ENCODE results near the gene SCIN. TPM values are rescaled to one million over a fixed set of nuclear protein-coding genes. Genes with fewer than 3 reads are reported as not detected.
A peak's percentile ranks its signal among the peaks of the same experiment; 100 is the strongest.
"Not testable (repeated sequence)": the region's sequence is repeated elsewhere in the genome, so short reads cannot be mapped to it uniquely, and the experiment has no call there.

SCIN gene
- 1 to 10 TPM in 3 of 10 donors, under 1 TPM in 7; 0.28 to 1.4 (median 0.80) TPM for polyA plus RNA-seq (ENCODE audit: insufficient read length in 10 of 10)
- long read RNA-seq, donor 1 = 0 reads
- long read RNA-seq, donor 2 = 0 reads
- long read RNA-seq, donor 3 = 0 reads
- long read RNA-seq, donor 4 = 0 reads
- long read RNA-seq, donor 5 = 0 reads
- long read RNA-seq, donor 6 = 0 reads
- long read RNA-seq, donor 7 = 0 reads
- long read RNA-seq, donor 8 = 0 reads
- long read RNA-seq, donor 9 = 0 reads

DNA sequence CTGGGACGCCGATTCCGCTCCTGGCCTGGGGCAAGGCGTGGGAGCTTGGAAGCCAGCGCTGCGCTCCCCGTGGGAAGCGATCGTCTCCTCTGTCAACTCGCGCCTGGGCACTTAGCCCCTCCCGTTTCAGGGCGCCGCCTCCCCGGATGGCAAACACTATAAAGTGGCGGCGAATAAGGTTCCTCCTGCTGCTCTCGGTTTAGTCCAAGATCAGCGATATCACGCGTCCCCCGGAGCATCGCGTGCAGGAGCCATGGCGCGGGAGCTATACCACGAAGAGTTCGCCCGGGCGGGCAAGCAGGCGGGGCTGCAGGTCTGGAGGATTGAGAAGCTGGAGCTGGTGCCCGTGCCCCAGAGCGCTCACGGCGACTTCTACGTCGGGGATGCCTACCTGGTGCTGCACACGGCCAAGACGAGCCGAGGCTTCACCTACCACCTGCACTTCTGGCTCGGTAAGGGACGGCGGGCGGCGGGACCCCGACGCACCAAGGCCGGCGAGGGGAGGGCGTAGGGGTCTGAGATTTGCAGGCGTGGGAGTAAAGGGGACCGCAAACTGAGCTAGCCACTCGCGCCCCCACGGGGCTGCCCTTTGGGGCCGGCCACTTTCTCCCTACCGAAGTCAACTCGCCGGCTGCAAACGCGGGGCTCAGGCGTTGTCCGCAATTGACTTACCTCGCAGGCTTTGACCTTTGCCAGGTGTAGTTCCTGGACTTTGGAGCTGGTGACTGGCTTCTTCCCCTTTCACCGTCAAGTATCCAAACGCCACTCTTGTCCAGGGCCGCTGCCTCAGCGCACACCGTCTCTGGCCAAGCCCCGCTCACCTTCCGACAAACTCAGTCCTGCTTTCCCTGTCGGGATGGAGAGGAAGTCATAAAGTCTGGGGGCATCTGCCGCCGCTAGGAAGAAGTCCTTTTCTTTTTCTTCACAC is at the start of gene SCIN:
Gene SCIN, plus strand, starts transcription at position 187 of the 928 bp plus-strand sequence. Its CDS starts 67 bp downstream, at position 254.
- peak in 2 of 3 donors; percentile 15 to 58 for DNase-seq

DNA sequence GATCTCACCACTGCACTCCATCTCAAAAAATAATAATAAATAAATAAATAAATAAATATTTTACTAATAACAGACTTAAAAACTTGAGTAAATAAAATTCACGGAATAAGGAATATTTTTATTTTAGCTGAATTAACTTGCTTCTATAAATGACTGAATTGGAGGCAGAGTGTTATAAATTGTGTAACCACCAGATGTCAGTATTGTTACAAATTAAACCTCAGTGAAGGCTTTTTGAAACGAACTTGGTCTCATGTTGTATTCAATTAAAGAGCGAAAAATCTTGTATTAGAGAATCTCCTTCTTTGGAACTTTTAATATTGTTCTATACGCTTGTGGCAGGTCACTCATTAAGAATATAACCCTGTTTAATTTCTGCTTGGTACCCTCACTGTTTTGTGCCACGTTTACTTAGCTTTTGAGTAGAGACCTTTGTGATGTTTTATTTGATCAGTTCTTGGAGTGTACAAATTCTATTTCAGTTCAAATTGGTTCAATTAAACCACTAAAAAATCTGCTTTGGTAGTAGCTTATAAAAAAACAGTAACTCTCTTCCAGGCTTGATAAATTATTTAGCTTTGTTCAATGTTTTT is 45.6 kb upstream of the SCIN start:
- peak; percentile 38 to 68 (median 47) for DNase-seq

DNA sequence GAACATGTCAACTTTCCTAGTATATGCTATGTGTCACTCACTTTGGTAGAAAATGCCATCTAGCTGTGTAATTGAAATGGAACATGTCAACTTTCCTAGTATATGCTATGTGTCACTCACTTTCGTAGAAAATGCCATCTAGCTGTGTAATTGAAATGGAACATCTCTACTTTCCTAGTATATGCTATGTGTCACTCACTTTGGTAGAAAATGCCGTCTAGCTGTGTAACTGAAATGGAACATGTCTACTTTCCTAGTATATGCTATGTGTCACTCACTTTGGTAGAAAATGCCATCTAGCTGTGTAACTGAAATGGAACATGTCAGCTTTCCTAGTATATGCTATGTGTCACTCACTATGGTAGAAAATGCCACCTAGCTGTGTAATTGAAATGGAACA is 43.8 kb upstream of the SCIN start:
- not testable (repeated sequence) for DNase-seq

DNA sequence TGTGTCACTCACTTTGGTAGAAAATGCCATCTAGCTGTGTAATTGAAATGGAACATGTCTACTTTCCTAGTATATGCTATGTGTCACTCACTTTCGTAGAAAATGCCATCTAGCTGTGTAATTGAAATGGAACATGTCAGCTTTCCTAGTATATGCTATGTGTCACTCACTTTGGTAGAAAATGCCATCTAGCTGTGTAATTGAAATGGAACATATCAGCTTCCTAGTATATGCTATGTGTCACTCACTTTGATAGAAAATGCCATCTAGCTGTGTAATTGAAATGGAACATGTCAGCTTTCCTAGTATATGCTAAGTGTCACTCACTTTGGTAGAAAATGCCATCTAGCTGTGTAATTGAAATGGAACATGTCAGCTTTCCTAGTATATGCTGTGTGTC is 42.9 kb upstream of the SCIN start:
- not testable (repeated sequence) for DNase-seq

DNA sequence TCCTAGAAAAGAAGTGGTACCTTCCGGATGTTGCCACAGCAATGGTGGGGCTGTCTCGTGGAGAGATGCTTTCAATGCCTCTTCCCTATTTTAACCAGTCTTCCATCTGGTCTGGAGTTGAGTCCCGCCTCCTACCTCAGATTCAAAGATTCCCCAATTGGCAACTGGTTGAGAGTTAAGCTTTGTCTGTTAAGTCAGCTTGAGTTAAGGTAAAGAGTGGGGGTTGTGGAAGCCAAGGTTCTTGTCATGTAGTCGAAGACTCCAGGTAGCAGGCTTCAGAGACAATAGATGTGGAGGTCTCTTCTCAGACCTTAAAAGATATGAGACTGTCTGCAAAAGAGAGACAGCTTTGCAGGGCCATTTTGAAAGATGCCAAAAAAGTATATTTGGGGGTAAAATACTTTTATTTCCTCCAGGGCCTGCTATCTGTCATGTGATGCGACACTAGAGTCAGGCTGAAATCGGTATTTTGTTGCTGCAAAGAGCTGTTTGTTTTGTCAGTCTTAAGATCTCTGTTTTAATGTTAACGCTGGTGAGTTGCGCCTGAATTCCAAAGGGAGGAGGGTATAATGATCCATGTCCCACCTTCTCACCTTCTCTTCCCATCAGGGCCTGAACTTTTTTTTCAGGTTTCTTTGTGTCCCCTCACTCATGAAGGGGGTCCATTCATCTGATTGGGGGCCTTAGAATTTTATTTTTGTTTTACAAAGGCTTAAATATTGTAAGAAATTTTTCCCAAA is 40.4 kb upstream of the SCIN start:
- no peak for DNase-seq

DNA sequence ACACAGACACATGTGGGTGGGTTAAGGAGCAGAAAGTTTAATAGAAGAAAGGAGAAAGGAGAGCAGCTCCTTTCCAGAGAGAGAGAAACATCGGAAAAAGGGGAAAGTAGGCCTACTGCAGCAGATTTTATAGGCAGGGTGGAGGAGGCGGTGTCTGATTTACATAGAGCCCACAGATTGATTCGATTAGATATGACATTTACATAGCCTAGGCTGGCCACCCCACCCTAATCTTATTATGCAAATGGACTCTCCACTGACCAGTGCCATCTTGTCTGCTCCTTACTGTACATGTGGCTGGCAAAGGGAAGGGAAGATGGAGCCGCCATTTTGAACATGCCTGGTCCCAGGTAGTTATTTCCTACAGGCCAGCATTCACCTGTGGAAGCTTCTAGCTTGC is 38.7 kb upstream of the SCIN start:
- DNase-seq = no peak

DNA sequence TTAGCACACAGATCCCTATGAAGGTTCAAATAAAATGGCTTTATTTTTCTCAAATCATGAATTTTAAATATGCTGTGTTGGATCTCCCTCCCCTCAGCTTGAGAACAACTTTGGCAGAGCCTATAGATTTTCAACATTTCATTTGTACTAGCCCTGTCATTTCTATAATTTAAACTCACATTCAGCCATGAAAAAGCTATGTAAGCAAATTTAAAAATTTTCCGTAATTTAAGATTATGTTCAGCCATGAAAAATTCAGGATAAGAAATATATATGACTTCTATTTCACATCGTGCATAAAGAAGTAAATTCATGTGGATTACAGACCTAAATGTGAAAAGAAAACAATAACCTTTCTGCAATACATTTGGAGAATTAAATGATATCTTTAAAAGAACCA is 36.5 kb upstream of the SCIN start:
- DNase-seq = no peak

DNA sequence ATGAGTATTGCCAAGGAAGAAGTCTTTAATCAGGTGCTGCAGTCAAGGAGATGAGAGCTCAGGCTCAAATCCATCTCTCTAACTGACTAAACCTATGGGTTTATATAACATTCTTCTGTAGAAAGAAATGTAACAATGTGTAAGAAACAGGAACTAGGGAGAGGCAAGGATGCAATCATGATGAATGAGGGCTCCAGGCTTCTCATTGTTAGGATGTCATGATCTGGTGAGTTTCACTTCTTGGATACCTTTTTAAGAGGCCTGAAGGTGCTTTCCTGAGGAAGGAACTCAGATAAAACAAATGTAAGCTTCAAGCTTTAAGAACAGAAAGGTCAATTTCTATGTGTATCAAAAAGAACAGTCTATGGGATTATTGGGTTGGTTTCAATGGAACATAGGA is 30.8 kb upstream of the SCIN start:
- DNase-seq = no peak

DNA sequence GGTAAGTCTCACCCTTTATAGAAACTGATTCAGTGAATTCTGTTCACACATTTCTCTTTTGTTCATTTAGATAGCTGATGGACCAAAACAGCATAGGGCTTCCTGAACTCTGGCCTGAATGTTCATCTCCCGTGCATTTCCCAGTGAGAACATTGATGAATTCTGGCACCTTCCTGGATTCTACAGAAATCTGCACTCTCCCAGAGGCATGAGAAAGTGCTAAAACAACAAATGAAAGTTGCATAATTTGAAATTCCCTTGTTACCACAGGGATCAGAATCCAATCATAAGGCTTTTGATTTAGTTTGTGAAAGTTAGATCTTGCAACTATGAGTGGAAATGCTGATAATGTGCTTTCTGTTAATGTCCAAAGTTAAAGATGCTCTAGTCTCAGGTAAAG is 29.7 kb upstream of the SCIN start:
- DNase-seq = no peak

DNA sequence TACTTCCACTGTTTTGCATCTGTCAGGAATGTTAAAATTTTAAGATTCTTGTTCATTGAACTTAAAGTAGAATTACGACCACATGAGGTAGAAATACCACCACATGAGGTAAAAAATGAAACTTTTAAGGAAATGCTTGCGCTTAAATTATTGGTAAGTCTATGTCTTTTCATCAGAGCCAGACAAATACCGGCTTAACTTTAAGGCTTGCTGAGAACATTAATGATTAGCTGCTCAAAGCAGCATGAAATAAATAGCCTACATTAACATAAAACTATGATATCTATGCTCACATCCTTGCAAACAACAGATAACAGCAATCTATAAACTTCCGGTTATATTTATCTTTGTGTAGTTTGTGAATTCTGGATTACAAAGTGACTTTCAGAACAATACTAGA is 26.9 kb upstream of the SCIN start:
- no peak for DNase-seq

DNA sequence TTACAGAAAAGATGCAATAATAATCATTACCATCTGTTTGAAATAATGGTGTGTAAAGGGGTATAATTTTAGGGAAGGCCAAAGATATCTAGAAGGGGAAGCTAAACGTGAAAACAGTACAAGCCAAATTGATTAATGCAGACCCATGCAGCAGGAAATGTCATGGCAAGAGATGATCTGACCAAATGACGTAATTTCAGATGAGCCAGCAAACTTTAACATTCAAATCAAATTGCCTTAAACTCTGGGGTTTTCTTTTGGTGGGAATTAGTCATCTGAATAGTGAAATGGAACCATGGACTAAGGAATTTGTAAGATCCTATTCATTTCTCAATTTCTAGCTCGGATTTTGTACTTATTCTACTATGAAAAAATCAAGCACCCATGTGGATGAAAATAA is 21.4 kb upstream of the SCIN start:
- DNase-seq = peak in 2 of 3 donors; percentile 5 to 46

DNA sequence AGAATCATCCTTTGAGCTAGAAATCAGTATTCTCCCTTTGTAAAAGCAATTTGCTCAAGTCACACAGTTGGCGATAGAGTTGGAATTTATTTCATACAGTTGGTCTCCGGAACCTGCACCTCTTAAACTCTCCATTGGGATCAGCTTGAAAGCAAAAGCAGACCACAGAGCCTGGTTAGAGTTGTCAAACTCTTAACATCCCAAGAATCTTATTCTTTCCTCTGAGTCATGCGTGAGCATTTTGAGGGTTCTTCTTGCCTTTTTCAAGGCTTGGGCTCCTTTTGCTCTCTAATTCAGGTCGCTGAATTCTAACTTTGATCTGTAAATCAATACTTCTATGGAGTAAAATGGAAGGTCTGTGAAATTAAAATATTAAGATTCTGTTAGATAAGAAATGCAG is 19.6 kb upstream of the SCIN start:
- no peak for DNase-seq

DNA sequence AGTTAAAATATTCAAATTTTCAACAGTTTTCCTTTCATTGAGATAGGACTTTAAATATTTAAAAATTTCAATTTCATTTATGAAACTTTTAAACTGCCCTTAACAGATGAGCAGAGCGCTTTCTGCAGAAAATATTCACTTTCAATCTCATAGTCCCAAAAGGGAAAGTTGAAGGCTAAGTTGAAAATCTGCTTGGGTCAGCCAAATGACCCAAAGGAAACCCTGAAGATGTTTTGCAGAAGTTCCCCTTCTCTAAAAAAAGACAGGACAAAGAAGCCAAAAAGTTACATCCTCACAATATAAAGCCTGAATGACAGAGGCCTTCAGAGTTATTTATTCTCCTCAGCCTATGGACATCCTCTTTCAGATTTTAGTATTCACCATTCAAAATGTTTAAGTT is 17.6 kb upstream of the SCIN start:
- DNase-seq = peak in 1 of 3 donors; percentile 30

DNA sequence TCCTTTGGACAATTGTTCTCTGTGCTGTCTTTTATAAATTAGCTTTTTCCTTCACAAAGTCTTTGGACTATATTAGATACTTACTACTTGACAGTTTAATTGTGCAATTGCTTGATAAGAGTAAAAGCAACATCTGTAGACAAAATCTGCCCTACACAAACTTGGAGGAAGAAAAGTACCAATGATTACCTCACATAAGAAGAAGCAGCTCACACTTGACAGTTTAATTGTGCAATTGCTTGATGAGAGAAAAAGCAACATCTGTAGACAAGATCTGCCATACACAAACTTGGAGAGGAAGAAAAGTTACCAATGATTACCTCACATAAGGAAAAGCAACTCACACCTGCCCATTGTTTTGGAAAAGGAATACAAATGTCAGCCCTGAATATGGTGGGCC is 17.1 kb upstream of the SCIN start:
- DNase-seq = no peak

DNA sequence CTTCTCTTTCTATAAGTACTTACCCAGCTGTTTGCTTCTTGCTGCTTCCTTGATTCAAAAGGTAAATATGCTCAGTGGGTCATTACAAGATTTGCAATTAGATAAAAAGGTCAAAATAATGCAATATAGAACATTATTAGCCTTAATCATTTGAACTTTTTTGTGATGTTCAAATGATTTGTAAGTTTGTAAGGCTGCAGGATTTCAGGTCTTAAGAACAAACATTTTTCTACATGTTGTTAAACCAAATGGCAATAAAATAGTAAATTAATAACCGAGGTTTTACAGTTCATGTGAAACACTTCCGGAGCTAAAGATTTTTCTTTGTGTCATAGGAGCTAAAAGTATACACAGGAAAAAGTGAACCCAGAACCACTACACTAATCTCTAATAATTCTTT is 16.2 kb upstream of the SCIN start:
- no peak for DNase-seq

DNA sequence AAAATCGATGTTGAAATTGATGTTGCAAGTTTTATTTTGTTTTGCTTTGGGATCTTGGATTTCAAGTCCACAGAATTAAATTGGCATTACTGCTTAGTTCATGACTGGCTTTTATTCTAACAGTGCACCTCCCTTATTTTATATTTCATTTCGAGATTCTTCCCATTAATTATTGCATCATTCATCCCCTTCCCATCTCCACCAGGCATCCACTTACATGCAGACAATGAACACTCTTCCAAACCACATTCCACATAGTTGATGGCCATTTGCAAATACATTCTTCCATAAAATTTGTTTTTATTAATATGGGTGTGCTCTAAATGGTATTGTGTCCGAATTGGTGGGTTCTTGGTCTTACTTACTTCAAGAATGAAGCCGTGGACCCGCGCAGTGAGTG is 15.6 kb upstream of the SCIN start:
- no peak for DNase-seq

DNA sequence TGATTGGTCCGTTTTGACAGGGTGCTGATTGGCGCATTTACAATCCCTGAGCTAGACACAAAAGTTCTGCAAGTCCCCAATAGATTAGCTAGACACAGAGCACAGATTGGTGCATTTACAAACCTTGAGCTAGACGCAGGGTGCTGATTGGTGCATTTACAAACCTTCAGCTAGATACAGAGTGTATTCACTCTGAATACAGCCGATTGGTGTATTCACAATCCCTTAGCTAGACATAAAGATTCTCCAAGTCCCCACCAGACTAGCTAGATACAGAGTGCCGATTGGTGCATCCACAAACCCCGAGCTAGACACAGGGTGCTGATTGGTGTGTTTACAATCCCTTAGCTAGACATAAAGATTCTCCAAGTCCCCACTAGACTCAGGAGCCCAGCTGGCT is 14.8 kb upstream of the SCIN start:
- not testable (repeated sequence) for DNase-seq

DNA sequence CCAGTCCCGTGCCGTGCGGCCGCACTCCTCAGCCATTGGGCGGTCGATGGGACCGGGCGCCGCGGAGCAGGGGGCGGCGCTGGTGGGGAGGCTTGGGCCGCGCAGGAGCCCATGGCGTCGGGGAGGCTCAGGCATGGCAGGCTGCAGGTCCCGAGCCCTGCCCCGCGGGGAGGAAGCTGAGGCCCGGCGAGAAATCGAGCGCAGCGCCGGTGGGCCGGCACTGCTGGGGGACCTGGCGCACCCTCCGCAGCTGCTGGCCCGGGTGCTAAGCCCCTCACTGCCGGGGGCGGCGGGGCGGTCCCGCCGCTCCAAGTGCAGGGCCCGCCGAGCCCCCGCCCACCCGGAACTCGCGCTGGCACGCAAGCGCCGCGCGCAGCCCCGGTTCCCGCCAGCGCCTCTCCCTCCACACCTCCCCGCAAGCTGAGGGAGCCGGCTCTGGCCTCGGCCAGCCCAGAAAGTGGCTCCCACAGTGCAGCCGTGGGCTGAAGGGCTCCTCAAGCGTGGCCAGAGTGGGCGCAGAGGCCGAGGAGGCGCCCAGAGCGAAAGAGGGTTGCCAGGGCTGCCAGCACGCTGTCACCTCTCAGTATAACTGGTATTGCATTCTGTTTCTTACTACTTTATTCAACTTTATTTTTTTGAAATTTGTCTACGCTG is 14.3 kb upstream of the SCIN start:
- DNase-seq = not testable (repeated sequence)

DNA sequence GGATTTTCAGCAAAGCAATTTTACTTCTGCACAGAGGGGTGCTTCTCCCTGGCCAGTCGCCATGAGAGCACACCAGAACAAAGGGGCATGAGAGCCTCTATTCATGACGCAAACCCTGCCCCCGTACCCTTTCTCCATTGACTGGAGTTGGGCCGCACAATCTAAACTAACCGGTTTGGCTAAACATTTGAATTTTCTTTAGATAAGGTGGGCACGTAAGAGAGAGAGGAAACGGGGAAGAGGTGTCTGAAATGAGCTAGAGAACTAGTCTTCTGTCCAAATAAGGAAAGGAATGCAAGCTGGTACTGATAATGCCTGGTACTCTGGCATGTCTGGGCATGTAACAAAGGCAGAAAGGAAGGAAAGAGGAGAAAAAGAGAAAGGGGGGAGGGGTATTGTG is 13.2 kb upstream of the SCIN start:
- no peak for DNase-seq

DNA sequence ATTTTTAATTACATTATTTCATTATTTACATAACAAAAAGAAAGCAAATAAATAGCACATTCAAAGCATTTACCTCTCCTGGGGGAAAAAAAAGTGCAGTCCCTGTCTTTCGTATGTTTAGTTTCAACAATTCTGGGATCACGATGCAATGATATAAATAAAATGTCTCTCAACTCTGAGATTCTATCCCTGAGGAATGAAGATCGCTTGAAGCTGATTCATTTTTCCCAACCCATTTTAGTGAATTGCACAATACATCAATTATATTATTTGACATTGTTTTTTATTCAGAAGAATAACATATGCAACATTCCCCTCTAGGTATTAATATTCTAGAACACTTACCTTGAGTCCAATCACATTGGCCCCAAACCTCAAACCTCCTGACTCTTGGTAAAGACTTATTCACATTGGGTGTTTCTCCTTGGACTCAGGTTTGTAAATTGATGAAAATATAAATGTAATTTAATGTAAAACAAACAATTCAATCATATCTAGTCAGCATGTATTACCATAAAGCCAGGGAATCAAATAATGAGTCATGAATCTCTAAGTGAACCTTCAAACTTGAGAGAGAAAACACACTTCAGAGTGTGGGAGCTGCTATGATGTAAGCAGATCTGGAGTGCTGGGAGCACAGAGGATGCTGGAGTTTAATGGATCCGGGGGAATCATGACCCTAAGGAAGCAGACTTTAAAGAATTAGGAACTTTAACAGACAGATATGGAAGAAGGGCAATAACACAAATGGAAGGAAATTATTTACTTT is 5.3 kb upstream of the SCIN start:
- DNase-seq = no peak

DNA sequence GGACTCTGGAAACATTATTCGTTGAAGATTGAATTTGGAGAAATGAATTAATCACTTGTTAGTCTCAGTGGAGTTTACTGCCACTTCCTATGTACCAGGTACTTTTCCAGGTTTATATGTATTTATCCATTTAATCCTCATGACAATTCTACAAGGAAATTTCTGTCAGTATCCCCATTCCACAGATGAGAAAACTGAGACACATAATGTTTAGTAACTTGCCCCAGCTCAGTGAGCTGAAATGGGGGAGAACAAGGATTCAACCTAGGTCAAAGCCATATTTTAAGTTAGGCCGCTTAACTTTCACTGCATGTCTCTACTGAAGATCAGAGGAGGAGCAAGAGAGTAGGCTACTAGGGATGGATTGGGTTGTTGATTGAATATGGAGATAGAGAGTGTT is 4.6 kb upstream of the SCIN start:
- DNase-seq = no peak

Data from muscle of back (tissue), 13 donors.